MG63 (cell line): ENCODE results near the gene SYNM. TPM values are rescaled to one million over a fixed set of nuclear protein-coding genes. Genes with fewer than 3 reads are reported as not detected.

ENCODE experiments used
- DNase-seq: peaks from one replicate; pipeline ENCODE4 v3.0.0-alpha.2; 2020
- H3K27me3 ChIP-seq: fragments of 250-450 bp; sonication (Bioruptor Pico); 2 replicates; pipeline ENCODE4 v1.5.1; 2020; ENCODE audit warnings: mild to moderate bottlenecking, moderate library complexity
- H3K36me3 ChIP-seq: fragments of 250-450 bp; sonication (Bioruptor Pico); 2 replicates; pipeline ENCODE4 v1.5.1; 2020; ENCODE audit warnings: mild to moderate bottlenecking, moderate library complexity
- H3K4me3 ChIP-seq: fragments of 250-450 bp; sonication (Bioruptor Pico); 2 replicates; pipeline ENCODE4 v1.5.1; 2020; ENCODE audit warnings: mild to moderate bottlenecking, moderate library complexity
- H3K9me3 ChIP-seq: fragments of 250-450 bp; sonication (Bioruptor Pico); 2 replicates; pipeline ENCODE4 v1.5.1; 2020; ENCODE audit warnings: mild to moderate bottlenecking, moderate library complexity
- total RNA-seq: library from RNA; depleted of rRNA; stranded (reverse); fragments of >200 nt; shearing (Covaris generic); gene quantifications from 2 replicates; pipeline ENCODE4 v1.2.3, GENCODE V29; 2014; ENCODE audit warnings: low replicate concordance

SYNM gene
- total RNA-seq, 1 experiment from 2014 or later, result 2.5 TPM

DNA sequence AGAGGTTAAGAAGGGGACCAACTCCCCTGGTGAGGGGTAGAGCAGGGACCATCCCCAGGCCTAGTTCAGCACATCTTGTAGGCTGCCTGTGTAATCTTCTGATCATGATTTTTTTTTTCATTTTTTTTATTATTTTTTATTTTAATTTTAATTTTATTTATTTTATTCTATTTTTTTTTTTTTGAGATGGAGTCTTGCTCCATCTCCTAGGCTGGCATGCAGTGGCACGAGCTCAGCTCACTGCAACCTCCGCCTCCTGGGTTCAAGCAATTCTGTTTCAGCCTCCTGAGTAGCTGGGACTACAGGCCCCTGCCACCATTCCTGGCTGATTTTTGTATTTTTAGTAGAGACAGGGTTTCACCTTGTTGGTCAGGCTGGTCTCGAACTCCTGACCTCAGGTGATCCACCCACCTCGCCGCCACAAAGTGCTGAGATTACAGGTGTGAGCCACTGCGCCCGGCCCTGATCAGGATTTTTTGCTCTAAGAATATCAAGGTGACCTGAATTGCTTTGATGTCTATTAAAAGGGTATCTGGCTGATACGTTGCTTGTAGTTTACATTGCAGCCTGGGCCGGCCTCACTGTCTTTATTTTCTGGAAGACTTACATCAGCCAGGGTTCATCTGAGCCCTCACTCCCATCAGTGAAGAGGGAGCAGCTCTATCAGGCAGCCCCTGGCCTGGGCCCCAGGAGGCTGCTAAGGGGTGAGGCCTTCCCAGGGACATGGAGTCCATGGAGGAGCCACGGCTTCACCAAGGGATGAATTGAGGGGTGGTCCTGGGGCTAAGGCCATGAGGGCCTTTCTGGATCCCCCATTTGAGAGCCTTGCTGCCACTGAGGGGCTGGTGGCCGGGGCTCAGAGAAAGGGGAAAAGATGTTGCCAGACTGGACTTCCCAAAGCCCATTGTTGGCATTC lies 10.7 kb downstream of the SYNM start:
- no peak for DNase-seq
- peaks cover 3% of the 10 kb centered on the region for H3K36me3 ChIP-seq
- no peaks in the 10 kb centered on the region for H3K9me3 ChIP-seq
- H3K4me3 ChIP-seq, result no peak overlapping the region
- no peaks in the 10 kb centered on the region for H3K27me3 ChIP-seq

- H3K36me3 ChIP-seq, result peaks cover 3% of the 10 kb centered on the region
These were observed 12.2 kb downstream of the SYNM start for GRCh38 chr15:99117111-99117510.

GRCh38 chr15:99117563-99118257 lies 12.8 kb downstream of the SYNM start:
- no peak for DNase-seq
- H3K27me3 ChIP-seq, result no peaks in the 10 kb centered on the region
- no peaks in the 10 kb centered on the region for H3K9me3 ChIP-seq
- no peak overlapping the region for H3K4me3 ChIP-seq
- peaks cover 3% of the 10 kb centered on the region for H3K36me3 ChIP-seq

More at GRCh38 chr15:99117111-99117510, 12.2 kb downstream of the SYNM start:
- Histone ChIP-seq H3K27me3 (no peaks in the 10 kb centered on the region), H3K4me3 (no peak overlapping the region), H3K9me3 (no peaks in the 10 kb centered on the region)
- no peak for DNase-seq

- no peaks in the 10 kb centered on the region for H3K27me3 ChIP-seq
These were observed 13.4 kb downstream of the SYNM start for GRCh38 chr15:99118258-99118632.

DNA sequence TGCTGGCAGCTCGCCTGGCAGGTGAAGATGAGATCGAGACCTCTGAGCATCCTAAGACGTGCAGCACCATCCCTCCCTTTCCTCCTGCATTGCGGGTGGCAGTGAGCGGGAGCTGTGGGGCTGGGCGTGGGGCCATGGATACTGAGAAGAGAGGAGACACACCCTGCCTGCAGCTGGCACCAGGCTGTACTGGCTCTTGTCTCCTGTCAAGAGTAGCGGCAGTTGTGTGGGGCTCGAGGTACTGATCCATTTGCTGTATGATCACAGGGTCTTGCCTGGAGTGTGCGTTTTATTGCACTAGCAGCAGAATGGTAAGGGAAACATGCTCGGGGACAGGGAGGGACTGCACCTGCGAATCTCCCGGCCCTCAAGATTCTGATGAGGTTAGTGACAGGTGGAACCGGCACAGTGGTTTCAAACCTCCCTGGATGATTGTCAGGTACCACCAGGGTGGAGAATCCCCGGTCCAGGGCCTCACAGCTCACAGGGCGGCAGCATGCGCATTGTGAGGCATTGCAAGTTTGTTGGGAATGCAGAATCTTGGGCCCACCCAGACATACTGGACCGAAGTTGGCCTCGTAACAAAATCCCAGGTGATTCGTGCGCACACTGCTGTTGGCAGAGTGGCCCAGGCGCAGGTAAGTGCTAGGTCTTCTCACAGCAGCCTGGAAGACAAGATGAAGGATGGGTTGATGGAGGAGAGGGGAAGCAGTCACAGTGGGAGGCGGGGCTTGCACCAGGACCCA lies 14.1 kb downstream of the SYNM start:
- Histone ChIP-seq H3K27me3 (no peaks in the 10 kb centered on the region), H3K4me3 (no peak overlapping the region), H3K36me3 (peaks cover 3% of the 10 kb centered on the region), H3K9me3 (no peaks in the 10 kb centered on the region)
- DNase-seq, result no peak

More at GRCh38 chr15:99118258-99118632, 13.4 kb downstream of the SYNM start:
- H3K4me3 ChIP-seq, result no peak overlapping the region
- no peak for DNase-seq
- H3K9me3 ChIP-seq, result no peaks in the 10 kb centered on the region
- H3K36me3 ChIP-seq, result peaks cover 3% of the 10 kb centered on the region

GRCh38 chr15:99120050-99120777 lies 15.3 kb downstream of the SYNM start:
- Histone ChIP-seq H3K27me3 (no peaks in the 10 kb centered on the region), H3K4me3 (no peak overlapping the region), H3K9me3 (no peaks in the 10 kb centered on the region), H3K36me3 (peaks cover 3% of the 10 kb centered on the region)
- DNase-seq, result no peak

DNA sequence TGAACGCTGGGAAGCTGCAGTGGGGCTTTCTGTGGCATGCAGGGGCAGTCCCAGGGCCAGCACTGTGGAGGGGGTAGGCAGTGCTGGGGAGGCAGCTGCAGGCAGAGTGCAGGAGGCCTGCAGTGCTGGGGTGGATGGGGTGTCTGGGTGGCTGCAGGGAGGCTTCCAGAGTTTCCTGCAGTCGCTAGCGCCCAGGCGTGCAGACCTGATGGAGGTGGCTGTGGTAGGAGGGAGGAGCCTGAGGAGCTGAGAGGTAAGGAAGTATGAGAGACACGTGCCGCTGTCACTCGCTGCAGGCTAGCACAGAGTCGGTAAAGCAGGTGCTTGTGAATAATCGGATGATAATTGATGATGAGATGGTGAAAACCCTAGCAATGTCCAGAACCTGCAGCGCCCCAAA lies 16.3 kb downstream of the SYNM start:
- DNase-seq, result no peak
- Histone ChIP-seq H3K9me3 (no peaks in the 10 kb centered on the region), H3K36me3 (peaks cover 3% of the 10 kb centered on the region), H3K27me3 (no peaks in the 10 kb centered on the region), H3K4me3 (no peak overlapping the region)

DNA sequence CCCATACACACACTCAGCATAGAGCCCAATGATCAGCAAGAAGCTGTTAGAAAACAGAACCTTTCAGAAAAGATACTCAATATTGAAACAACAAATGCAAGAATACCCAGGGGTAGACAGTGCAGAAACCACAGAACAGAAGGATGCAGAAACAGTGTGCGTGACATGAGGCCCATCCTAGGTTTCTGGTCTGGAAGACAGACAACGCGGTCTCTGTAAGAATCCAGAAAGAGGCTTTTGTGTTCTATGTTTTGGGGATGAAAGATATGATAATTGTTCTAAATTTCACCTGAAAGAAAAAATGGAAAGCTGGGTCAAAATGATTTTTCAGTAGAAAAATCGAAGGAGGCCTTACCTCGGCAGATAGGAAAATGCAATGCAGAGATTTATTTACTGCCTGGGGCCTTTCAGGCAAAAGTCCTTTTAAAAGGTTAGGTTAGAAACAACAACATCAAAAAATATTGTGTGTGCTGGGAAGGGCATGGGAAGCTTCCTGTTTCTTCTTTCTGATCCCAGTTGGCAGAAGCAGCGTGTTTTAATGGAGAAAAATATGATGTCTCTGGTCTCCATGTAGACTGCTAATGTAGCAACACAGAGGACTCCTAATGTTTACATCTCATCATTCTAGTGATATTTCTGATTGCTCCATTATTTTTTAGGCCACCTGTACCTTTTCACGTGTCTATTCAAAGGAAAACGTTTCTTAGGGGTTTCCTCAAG lies 17.0 kb downstream of the SYNM start:
- H3K27me3 ChIP-seq, result no peaks in the 10 kb centered on the region
- no peak for DNase-seq
- no peak overlapping the region for H3K4me3 ChIP-seq
- H3K9me3 ChIP-seq, result no peaks in the 10 kb centered on the region
- peaks cover 3% of the 10 kb centered on the region for H3K36me3 ChIP-seq

- DNase-seq, result no peak
- Histone ChIP-seq H3K9me3 (no peaks in the 10 kb centered on the region), H3K36me3 (peaks cover 3% of the 10 kb centered on the region), H3K27me3 (no peaks in the 10 kb centered on the region), H3K4me3 (no peak overlapping the region; the same call in 1 of the 2 replicates)
These were observed 18.2 kb downstream of the SYNM start for GRCh38 chr15:99122831-99123712.

GRCh38 chr15:99123713-99124451 lies 19.0 kb downstream of the SYNM start:
- peaks cover 3% of the 10 kb centered on the region for H3K36me3 ChIP-seq
- no peaks in the 10 kb centered on the region for H3K27me3 ChIP-seq
- H3K9me3 ChIP-seq, result no peaks in the 10 kb centered on the region
- H3K4me3 ChIP-seq, result peak overlapping the region; percentile 16; the same call in 1 of the 2 replicates
- DNase-seq, result peak; percentile 99

- H3K4me3 ChIP-seq, result no peak overlapping the region
These were observed 19.8 kb downstream of the SYNM start for GRCh38 chr15:99124641-99125040.

GRCh38 chr15:99125061-99125891 lies 20.4 kb downstream of the SYNM start:
- H3K4me3 ChIP-seq, result no peak overlapping the region
- H3K36me3 ChIP-seq, result peaks cover 3% of the 10 kb centered on the region
- H3K9me3 ChIP-seq, result no peaks in the 10 kb centered on the region
- no peak for DNase-seq
- H3K27me3 ChIP-seq, result no peaks in the 10 kb centered on the region

More at GRCh38 chr15:99124641-99125040, 19.8 kb downstream of the SYNM start:
- no peaks in the 10 kb centered on the region for H3K9me3 ChIP-seq
- no peak for DNase-seq
- peaks cover 6% of the 10 kb centered on the region for H3K36me3 ChIP-seq
- no peaks in the 10 kb centered on the region for H3K27me3 ChIP-seq

- no peaks in the 10 kb centered on the region for H3K27me3 ChIP-seq
- H3K36me3 ChIP-seq, result peaks cover 3% of the 10 kb centered on the region
- no peak overlapping the region for H3K4me3 ChIP-seq
- no peaks in the 10 kb centered on the region for H3K9me3 ChIP-seq
- no peak for DNase-seq
These were observed 21.3 kb downstream of the SYNM start for GRCh38 chr15:99126131-99126588.
